ENCODE measurements around the gene PNMA6A.
"Not testable (repeated sequence)": the region's sequence is repeated elsewhere in the genome, so short reads cannot be mapped to it uniquely, and the experiment has no call there.

Gene PNMA6A

DNA sequence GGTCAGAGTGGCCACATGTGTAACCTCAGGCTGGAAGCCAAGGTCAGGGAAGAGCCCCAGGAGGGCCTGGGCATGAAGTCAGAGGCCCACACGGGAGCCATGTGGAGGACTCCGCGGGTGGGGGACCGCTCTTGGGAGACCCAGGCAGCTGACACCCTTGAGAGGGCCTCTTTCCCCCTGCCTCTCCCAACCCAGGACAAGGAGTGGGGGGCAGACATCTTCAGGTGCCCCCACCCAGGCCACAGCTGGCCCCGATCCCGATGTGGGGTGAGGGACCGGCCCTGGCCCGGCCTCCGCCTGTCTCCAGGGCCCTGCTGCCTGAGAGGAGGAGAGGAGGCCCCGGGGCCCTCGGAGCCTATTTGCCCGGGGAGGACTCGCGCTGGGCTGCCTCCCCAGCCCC lies 3.1 kb downstream of the PNMA6A start:
- DNase-seq (ENCODE audit: low read depth): no peak

DNA sequence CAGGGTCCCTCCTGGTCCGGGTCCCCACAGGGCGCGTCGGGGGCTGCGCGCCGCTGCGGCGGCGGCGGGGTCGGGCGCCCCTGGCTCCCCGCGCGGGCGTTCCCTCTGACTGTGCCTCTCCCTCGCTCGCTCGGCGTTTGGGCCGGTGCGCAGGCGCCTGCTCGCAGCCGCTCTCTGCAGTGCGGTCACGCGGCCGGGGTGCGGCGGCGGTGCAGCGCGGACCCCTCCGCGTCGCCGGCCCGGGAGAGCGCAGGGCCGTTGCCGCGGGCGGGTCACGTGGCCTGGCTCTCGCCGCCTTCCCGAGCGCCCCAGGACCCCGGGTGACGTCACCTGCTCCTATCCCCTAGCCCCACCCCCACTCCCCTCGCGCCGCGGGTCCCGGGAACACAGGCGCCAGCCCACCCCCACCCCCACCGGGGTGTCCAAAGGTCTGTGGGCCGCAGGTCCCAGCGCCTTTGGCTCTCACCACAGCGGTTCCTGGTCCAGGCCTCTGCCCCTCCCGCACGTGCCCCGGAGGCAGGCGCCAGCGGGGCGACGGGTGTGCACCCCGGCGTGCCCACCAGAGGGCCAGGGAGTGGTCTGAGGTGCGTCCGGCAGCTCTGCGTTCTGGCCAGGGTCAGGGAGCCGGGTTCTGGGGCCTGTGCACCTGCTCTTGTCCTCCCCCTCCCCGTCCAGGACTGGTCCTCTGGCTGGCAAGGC lies 5.3 kb downstream of the PNMA6A start:
- DNase-seq (ENCODE audit: low read depth): not testable (repeated sequence)

DNA sequence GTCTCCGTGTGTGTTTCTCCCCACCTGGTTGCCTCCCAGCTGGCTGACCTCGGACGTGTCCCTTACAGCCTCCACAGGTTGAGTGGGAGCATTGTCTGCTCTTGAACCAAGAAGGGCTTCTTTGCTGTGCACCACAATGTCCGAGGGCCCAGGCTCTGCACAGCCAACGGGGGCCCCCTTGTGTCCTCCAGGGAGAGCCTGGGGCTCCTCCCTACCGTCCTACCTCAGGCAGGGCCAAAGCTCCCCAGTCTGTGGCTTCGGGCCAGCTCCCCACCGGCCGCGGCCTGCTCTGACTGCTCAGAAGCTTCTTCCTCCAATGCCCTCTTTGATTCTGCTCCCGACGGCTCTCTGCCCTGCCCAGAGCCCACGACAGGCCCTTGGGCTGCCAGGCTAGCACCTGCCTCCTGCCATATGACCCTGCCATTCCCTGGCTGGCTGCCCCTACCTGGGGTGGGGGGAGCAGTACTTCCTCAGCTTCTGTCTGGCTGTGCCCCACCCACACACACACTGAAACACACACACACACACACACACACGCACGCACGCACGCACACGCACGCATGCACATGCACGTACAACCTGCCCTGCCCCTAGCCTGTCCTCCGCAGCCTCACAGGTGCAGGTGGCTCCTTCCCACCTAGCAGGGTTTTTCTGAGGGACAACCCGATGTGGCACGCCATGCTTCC lies 11.1 kb downstream of the PNMA6A start:
- DNase-seq (ENCODE audit: low read depth): not testable (repeated sequence)

DNA sequence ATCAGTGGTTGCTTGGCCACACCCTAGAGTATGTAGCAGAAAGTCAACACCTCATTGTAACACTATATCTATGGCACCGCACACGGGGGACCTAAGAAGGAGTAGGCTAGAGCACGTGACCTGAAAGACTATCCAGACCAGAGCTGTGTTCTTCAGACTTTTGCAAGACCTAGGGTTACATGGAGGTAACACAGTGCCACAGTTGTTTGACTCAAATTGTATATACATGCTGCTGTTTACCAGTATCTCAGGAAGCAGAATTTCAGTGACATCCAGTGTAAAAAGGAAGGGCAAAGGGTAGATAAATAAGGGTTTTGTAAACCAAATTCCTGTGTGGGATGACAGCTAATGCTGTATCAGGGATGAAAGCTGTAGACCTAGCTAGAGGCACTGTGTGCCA lies 30.2 kb downstream of the PNMA6A start:
- DNase-seq (ENCODE audit: low read depth): no peak

DNA sequence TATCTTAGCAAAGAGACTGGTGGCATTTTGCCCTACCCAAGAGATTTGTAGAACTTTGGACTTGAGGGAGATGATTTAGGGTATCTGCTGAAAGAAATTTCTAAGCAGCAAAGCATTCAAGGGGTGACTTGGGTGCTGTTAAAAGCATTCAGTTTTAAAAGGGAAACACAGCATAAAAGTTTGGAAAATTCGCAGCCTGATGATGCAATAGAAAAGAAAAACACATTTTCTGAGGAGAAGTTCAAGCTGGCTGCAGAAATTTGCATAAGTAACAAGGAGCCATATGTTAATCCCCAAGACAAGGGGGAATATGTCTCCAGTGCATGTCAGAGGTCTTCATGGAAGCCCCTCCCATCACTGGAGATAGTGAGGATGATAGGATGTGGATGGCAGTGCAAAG lies 32.7 kb downstream of the PNMA6A start:
- DNase-seq (ENCODE audit: low read depth): not testable (repeated sequence)

DNA sequence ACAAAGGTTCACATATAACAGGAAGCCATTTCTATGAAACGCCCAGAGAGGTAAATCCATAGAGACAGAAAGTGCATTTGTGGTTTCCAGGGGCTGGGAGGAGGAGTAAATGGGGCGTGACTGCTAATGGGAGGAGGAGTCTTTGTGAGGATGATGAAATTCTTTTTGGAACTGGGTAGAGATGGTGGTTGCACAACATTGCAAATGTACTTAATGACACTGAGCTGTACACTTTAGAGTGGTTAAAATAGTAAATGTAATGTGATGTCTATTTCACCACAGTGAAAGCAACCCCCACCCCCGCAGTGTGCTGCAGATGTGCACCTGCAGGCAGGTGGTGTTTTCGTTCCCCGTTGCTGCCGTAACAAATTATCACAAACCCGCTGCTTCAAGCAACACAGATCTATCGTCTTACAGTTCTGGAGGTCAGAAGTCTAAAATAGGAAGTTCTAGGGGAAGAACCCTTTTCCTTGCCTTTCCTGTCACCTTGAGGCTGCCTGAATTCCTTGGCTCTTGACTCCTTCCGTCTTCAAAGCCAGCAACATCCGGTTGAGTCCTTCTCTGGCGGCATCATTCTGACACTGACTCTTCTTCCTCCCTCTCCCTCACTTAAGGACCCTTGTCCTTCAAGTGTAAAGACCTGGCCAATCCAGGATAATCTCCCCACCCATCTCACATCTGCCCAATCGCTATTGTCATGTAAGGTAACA lies 34.0 kb downstream of the PNMA6A start:
- not testable (repeated sequence) for DNase-seq (ENCODE audit: low read depth)

DNA sequence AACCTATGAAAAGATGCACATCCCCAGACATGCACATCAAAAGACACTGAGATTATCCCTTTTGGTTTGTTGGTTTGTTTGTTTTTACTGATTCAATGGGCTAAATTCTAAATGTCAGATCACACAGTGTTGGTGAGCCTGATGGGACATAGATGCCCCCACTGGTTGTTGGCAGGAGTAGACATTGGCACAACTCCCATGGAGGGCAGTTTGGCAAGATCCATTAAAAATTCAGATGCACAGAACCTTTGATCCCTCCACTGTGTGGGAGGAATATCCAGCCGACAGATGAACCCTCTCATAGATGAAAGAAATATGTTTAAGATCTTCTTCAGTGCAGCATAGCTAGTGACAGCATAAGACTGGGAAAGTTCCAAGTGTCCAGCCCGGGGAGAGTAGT lies 38.5 kb downstream of the PNMA6A start:
- DNase-seq (ENCODE audit: low read depth): not testable (repeated sequence)

DNA sequence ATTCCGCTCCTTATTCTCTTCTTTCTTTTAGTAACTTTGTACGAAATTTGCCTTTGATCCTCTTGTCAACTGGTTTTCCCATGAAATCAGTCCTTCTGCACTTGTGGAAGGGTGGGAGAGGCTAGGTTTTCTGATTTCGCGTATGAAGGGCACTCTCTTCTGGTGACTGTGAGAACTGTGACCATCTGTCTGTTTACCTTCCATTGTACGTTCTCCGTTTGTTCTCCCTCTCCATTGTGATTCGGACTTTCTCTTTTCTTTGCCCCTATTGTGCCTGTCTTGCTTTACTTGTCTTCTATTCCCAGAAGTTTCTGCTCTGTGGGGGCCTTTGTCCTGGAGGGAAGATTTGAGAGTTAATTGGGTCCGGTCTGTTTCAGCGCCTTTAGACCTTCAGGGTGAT lies 41.6 kb downstream of the PNMA6A start:
- DNase-seq (ENCODE audit: low read depth): not testable (repeated sequence)

DNA sequence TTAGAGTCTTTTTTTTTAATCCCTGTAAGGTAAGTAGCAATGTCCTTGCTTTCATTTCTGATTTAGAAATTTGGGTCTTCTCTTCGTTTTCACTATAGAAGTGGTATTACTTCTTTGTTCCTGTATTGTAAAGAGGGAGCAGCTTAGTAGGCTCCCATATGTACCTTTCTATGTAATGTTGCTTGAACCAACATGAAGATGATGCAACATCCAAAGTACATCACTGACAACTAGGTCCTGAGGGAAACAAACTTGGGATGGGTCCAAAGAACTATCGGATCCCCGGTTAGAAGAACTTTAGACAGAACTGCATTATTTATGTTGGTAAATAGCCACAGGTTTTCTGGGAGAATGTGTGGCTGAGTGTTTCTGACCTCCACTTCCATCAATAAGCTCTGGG lies 45.5 kb downstream of the PNMA6A start:
- DNase-seq (ENCODE audit: low read depth): not testable (repeated sequence)

DNA sequence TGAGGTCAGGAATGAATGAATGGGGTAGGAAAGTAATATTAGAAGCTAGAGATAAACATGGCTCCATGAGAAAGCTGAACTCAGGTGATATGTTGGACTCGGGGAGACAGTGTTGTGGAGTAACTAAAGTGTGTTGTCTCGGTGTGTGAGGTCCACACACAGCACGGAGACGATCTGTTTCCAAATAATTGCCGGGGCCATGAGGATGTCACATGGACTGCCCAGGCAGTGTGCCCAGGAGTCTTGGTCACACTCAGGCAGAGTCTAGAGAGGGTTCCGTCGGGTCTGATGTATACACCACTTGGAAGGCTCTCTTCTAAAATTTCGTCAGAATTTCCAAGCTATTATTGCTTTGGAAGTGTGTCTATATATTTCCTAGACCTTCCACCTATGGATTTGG lies 48.0 kb downstream of the PNMA6A start:
- not testable (repeated sequence) for DNase-seq (ENCODE audit: low read depth)

DNA sequence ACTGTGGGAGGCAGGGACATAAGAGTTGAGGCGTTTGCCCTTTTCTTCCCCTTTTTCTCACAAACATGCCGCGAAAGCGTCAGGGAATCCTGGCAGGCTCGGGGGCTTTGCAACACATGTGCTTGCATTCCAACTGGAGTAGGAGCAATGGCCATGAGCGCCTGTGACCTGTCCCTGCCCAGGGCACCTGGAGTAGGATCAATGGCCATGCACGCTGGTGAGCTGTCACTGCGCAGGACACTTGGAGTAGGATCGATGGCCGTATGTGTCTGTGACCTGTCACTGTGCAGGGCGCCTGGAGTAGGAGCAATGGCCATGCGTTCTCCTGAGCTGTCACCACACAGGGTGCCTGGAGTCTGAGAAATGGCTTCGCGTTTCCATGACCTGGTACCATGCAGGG lies 51.2 kb downstream of the PNMA6A start:
- DNase-seq (ENCODE audit: low read depth): not testable (repeated sequence)
